Measurements from ENCODE around the gene BTBD17. TPM values are rescaled to one million over a fixed set of nuclear protein-coding genes. Genes with fewer than 3 reads are reported as not detected.

The BTBD17 gene
- total RNA-seq, 1 experiment from 2014 or later = not detected

GRCh38 chr17:74325743-74326379, 35.8 kb downstream of the BTBD17 start, which contains the start of gene KIF19:
KIF19 (plus strand) TSS chr17:74326226; CDS start chr17:74326350, 124 bp downstream.
- Histone ChIP-seq H3K79me2 (ENCODE audit: insufficient read depth, low read length) (no peaks in the 10 kb centered on the region), H3K9me2 (ENCODE audit: insufficient read depth) (no peaks in the 10 kb centered on the region), H4K20me1 (ENCODE audit: insufficient read depth) (no peaks in the 10 kb centered on the region), H3K4me3 (replicated peaks in 1 of 2; ENCODE audit: low read depth in 1 of 2, low read length in 2 of 2) (no peak within 1 kb of the TSS), H3K9ac (ENCODE audit: low read length) (no peak within 1 kb of the TSS), H3K27me3 (ENCODE audit: insufficient read depth, low read length) (0 out of 2 replicates have a peak, but pooled peaks cover 5% of the 10 kb centered on the region), H3K27ac (ENCODE audit: low read depth, low read length) (no peak within 1 kb of the TSS), H3K9me3 (ENCODE audit: control insufficient read depth in 1 of 2, insufficient read depth in 1 of 2, low read depth in 1 of 2, low read length in 2 of 2) (no peaks in the 10 kb centered on the region), H3K4me1 (ENCODE audit: control insufficient read depth in 1 of 2, insufficient read depth in 2 of 2, low read length in 2 of 2) (no peaks in the 10 kb centered on the region), H3K4me2 (ENCODE audit: low read length) (peak within 1 kb of the TSS; percentile 18; the same call in 1 of the 2 replicates), H3K36me3 (ENCODE audit: control insufficient read depth in 1 of 2, insufficient read depth in 2 of 2, low read length in 2 of 2) (no peaks in the 10 kb centered on the region), H2AFZ (ENCODE audit: low read depth, low read length, poor library complexity, severe bottlenecking) (no peak within 1 kb of the TSS)
- intact Hi-C loops (cut with micrococcal nuclease) = no loop called here
- CTCF ChIA-PET = no interaction called here
- RAD21 ChIA-PET (ENCODE audit: low non-redundant PET in 1 of 2, low total read pairs in 2 of 2, uncharacterized antibody in 2 of 2, unreplicated experiment in 2 of 2) = no interaction called here
- no peak for DNase-seq (ENCODE audit: low read depth, low spot score)
- BruUV-seq (replicated peaks) = no TSS peak
- POLR2A ChIA-PET = no interaction called here
- peak; percentile 63 for ATAC-seq
- TF ChIP-seq SRF (IDR thresholded peaks at IDR 0.05; ENCODE audit: low read depth) = no peak
- no peak for TF ChIP-seq SP1 (IDR thresholded peaks at IDR 0.05; ENCODE audit: low read depth)
- TF ChIP-seq ZBTB33 (IDR thresholded peaks at IDR 0.05; ENCODE audit: extremely low read depth, insufficient replicate concordance, low read length) = no peak
- no peak for TF ChIP-seq EZH2 (IDR thresholded peaks at IDR 0.05)
- TF ChIP-seq CBX3 (IDR thresholded peaks at IDR 0.05; ENCODE audit: low read depth) = no peak
- no peak for TF ChIP-seq FOSL1 (IDR thresholded peaks at IDR 0.05; ENCODE audit: low read depth)
- TF ChIP-seq POLR2AphosphoS5 (IDR thresholded peaks at IDR 0.05; ENCODE audit: low read depth, low read length) = no peak
- no peak for TF ChIP-seq CEBPB (IDR thresholded peaks at IDR 0.05; ENCODE audit: low read depth)
- no peak for TF ChIP-seq JUND (IDR thresholded peaks at IDR 0.05)
- no peak for TF ChIP-seq SIN3A (IDR thresholded peaks at IDR 0.05; ENCODE audit: low read depth)
- TF ChIP-seq MAX (IDR thresholded peaks at IDR 0.05) = no peak
- no peak for TF ChIP-seq EGR1 (IDR thresholded peaks at IDR 0.05; ENCODE audit: low read depth)
- TF ChIP-seq TCF7L2 (IDR thresholded peaks at IDR 0.05; ENCODE audit: borderline replicate concordance, extremely low read depth, insufficient read depth, insufficient read length) = no peak
- TF ChIP-seq ZNF274 (IDR thresholded peaks at IDR 0.05; ENCODE audit: low read depth, low read length) = no peak
- TF ChIP-seq ELF1 (IDR thresholded peaks at IDR 0.05; ENCODE audit: borderline replicate concordance, low read depth) = no peak
- TF ChIP-seq RAD21 (IDR thresholded peaks at IDR 0.05; ENCODE audit: low read depth) = no peak
- no peak for TF ChIP-seq POLR2A (IDR thresholded peaks at IDR 0.05; ENCODE audit: borderline replicate concordance, extremely low read depth, insufficient read depth, insufficient read length)
- TF ChIP-seq ATF3 (IDR thresholded peaks at IDR 0.05) = no peak
- TF ChIP-seq ZFX (IDR thresholded peaks at IDR 0.05) = no peak

Data from HCT116 (cell line).